HCT116 (cell line): ENCODE results near the gene OTUD5. TPM values are rescaled to one million over a fixed set of nuclear protein-coding genes. Genes with fewer than 3 reads are reported as not detected.

Experiments used
- ATAC-seq: fragments of 200-7000 bp; cut with Tn5 transposase; 2 replicates; pipeline ENCODE4 v1.9.1; 2020; ENCODE audit warnings: mild to moderate bottlenecking, moderate library complexity
- BruUV-seq: library from RNA; stranded (reverse); fragments of 400-500 nt; replicated peaks from 2 replicates; lab custom pipeline; 2021; lab: Mats Ljungman, UMichigan
- CTCF ChIA-PET: fragments of 300-600 bp; sonication (Branson Sonifier 250); formaldehyde crosslinking; loops from one replicate; lab custom pipeline; 2021; ENCODE audit warnings: antibody characterized with exemption; lab: Charles Lee
- POLR2A ChIA-PET: fragments of 300-600, 350-600 bp; sonication (Branson Sonifier 250); formaldehyde crosslinking; loops from one replicate; lab custom pipeline; 2021; ENCODE audit warnings: antibody characterized with exemption; lab: Charles Lee
- RAD21 ChIA-PET, 2 experiments: fragments of 300-600 bp; sonication (Branson Sonifier 250); formaldehyde crosslinking; loops; one replicate each; lab custom pipeline; 2023; ENCODE audit warnings: low total read pairs in 2 of 2; ENCODE audit not compliant: uncharacterized antibody in 2 of 2, unreplicated experiment in 2 of 2, low non-redundant PET in 1 of 2; lab: Charles Lee
- DNase-seq: peaks from one replicate; pipeline ENCODE4 v3.0.0-alpha.2; 2010; ENCODE audit warnings: low read depth, low spot score
- H2AFZ ChIP-seq: fragments of 200-600 bp; shearing (Covaris generic), sonication (generic); 2 replicates; pipeline ENCODE4 v1.6.1; 2017; ENCODE audit warnings: low read depth, mixed run types, mixed read lengths, antibody characterized with exemption, low read length; ENCODE audit not compliant: poor library complexity, severe bottlenecking
- H3K27ac ChIP-seq: 2 replicates; pipeline ENCODE4 v1.5.1; 2012; ENCODE audit warnings: low read depth, low read length
- H3K27me3 ChIP-seq: fragments of 200-600 bp; sonication (generic); 2 replicates; pipeline ENCODE4 v1.6.1; 2016; ENCODE audit warnings: mixed run types, low read length, mixed read lengths; ENCODE audit not compliant: insufficient read depth
- H3K36me3 ChIP-seq, 2 experiments: fragments of 200-500 bp in 1 of 2; fragments of 200-600 bp in 1 of 2; sonication (Bioruptor generic) in 1 of 2; sonication (generic) in 1 of 2; 2 replicates each; pipeline versions ENCODE4 v1.5.1 to v1.6.1; 2014 to 2016; ENCODE audit warnings: low read length in 2 of 2, inconsistent platforms in 1 of 2, mixed read lengths in 1 of 2, mixed run types in 1 of 2; ENCODE audit not compliant: insufficient read depth in 2 of 2, control insufficient read depth in 1 of 2
- H3K4me1 ChIP-seq, 2 experiments: fragments of 200-600 bp in 1 of 2; sonication (generic) in 1 of 2; 2 replicates each; pipeline versions ENCODE4 v1.5.1 to v1.6.1; 2012 to 2017; ENCODE audit warnings: low read length in 2 of 2, inconsistent platforms in 1 of 2, mild to moderate bottlenecking in 1 of 2, mixed read lengths in 1 of 2, mixed run types in 1 of 2, moderate library complexity in 1 of 2; ENCODE audit not compliant: insufficient read depth in 2 of 2, control insufficient read depth in 1 of 2
- H3K4me2 ChIP-seq: fragments of 200-600 bp; sonication (generic); 2 replicates; pipeline ENCODE4 v1.6.1; 2017; ENCODE audit warnings: mixed run types, low read length, mixed read lengths
- H3K4me3 ChIP-seq, 2 experiments: fragments of 200-600 bp in 1 of 2; sonication (generic) in 1 of 2; replicated peaks in 1 of 2; 2 replicates each; pipeline ENCODE4 v1.5.1; 2011 to 2016; ENCODE audit warnings: low read length in 2 of 2, control low read depth in 1 of 2, low read depth in 1 of 2, mild to moderate bottlenecking in 1 of 2, mixed read lengths in 1 of 2, mixed run types in 1 of 2
- H3K79me2 ChIP-seq: fragments of 200-600 bp; sonication (generic); 2 replicates; pipeline ENCODE4 v1.6.1; 2017; ENCODE audit warnings: mild to moderate bottlenecking, mixed run types, low read length, moderate library complexity, mixed read lengths; ENCODE audit not compliant: insufficient read depth
- H3K9ac ChIP-seq: fragments of 200-600 bp; sonication (generic); 2 replicates; pipeline ENCODE4 v1.6.1; 2016; ENCODE audit warnings: low read length, mixed read lengths
- H3K9me2 ChIP-seq: fragments of 200-600 bp; sonication (generic), shearing (Covaris generic); 2 replicates; pipeline ENCODE4 v1.6.1; 2017; ENCODE audit warnings: mixed run types, mild to moderate bottlenecking, moderate library complexity; ENCODE audit not compliant: insufficient read depth
- H3K9me3 ChIP-seq, 2 experiments: fragments of 200-500 bp in 1 of 2; fragments of 200-600 bp in 1 of 2; sonication (Bioruptor generic) in 1 of 2; sonication (generic) in 1 of 2; 2 replicates each; pipeline ENCODE4 v1.6.1; 2014 to 2017; ENCODE audit warnings: low read length in 2 of 2, mixed read lengths in 2 of 2, inconsistent platforms in 1 of 2, low read depth in 1 of 2, mild to moderate bottlenecking in 1 of 2, mixed run types in 1 of 2, moderate library complexity in 1 of 2; ENCODE audit not compliant: control insufficient read depth in 1 of 2, insufficient read depth in 1 of 2
- H4K20me1 ChIP-seq: fragments of 200-600 bp; sonication (generic), shearing (Covaris generic); 2 replicates; pipeline ENCODE4 v1.6.1; 2017; ENCODE audit warnings: mixed run types, mild to moderate bottlenecking, moderate library complexity; ENCODE audit not compliant: insufficient read depth
- CBX3 ChIP-seq: IDR thresholded peaks from 2 replicates; pipeline ENCODE4 v1.6.1; 2012; ENCODE audit warnings: low read depth
- CEBPB ChIP-seq: IDR thresholded peaks from 2 replicates; pipeline ENCODE4 v1.6.1; 2012; ENCODE audit warnings: low read depth
- EGR1 ChIP-seq: IDR thresholded peaks from 2 replicates; pipeline ENCODE4 v1.6.1; 2012; ENCODE audit warnings: low read depth
- EZH2 ChIP-seq: fragments of 200-600 bp; sonication (generic); IDR thresholded peaks from 2 replicates; pipeline ENCODE4 v1.6.1; 2017; ENCODE audit warnings: antibody characterized with exemption, mixed run types
- EZH2phosphoT487 ChIP-seq: fragments of 200-600 bp; IDR thresholded peaks from 2 replicates; pipeline ENCODE4 v1.6.1; 2018; ENCODE audit warnings: antibody characterized with exemption, borderline replicate concordance
- FOSL1 ChIP-seq: IDR thresholded peaks from 2 replicates; pipeline ENCODE4 v1.6.1; 2012; ENCODE audit warnings: low read depth
- JUND ChIP-seq: IDR thresholded peaks from 2 replicates; pipeline ENCODE4 v1.6.1; 2012
- POLR2A ChIP-seq: IDR thresholded peaks from 2 replicates; pipeline ENCODE4 v1.7.0; 2011; ENCODE audit warnings: borderline replicate concordance; ENCODE audit not compliant: insufficient read depth, insufficient read length; ENCODE audit errors: extremely low read depth
- POLR2AphosphoS5 ChIP-seq: IDR thresholded peaks from 2 replicates; pipeline ENCODE4 v1.6.1; 2011; ENCODE audit warnings: mild to moderate bottlenecking, low read depth, low read length, moderate library complexity
- RAD21 ChIP-seq: IDR thresholded peaks from 2 replicates; pipeline ENCODE4 v1.6.1; 2012; ENCODE audit warnings: low read depth, mild to moderate bottlenecking
- SP1 ChIP-seq: IDR thresholded peaks from 2 replicates; pipeline ENCODE4 v1.6.1; 2012; ENCODE audit warnings: low read depth
- SRF ChIP-seq: IDR thresholded peaks from 2 replicates; pipeline ENCODE4 v1.6.1; 2012; ENCODE audit warnings: low read depth
- TCF7L2 ChIP-seq: IDR thresholded peaks from 2 replicates; pipeline ENCODE4 v1.7.0; 2011; ENCODE audit warnings: borderline replicate concordance, inconsistent platforms; ENCODE audit not compliant: insufficient read depth, insufficient read length; ENCODE audit errors: extremely low read depth
- ZFX ChIP-seq: fragments of 450-650 bp; IDR thresholded peaks from 2 replicates; pipeline ENCODE4 v1.6.1; 2017
- ZNF274 ChIP-seq: fragments of 200-500 bp; sonication (Bioruptor generic); IDR thresholded peaks from 2 replicates; pipeline ENCODE4 v1.6.1; 2014; ENCODE audit warnings: mild to moderate bottlenecking, low read depth, low read length, inconsistent platforms
- intact Hi-C: fragments of 100-400 bp; cut with micrococcal nuclease; formaldehyde crosslinking; loops from 2 replicates; pipeline ENCODE4 v1.10.0; 2022
- total RNA-seq: library from RNA; stranded (reverse); gene quantifications from one replicate; pipeline ENCODE4 v1.2.1, GENCODE V29; 2021; ENCODE audit not compliant: unreplicated experiment
- TF ChIP-seq, protein P1 (sequence below): IDR thresholded peaks from 2 replicates; pipeline ENCODE4 v1.6.1; 2012; ENCODE audit warnings: low read depth
- TF ChIP-seq, protein P2 (sequence below): IDR thresholded peaks from 2 replicates; pipeline ENCODE4 v1.6.1; 2012
- TF ChIP-seq, protein P3 (sequence below): IDR thresholded peaks from 2 replicates; pipeline ENCODE4 v1.6.1; 2012
- TF ChIP-seq, protein P4 (sequence below), 3 experiments: fragments of 200-600 bp in 1 of 3; sonication (generic) in 1 of 3; IDR thresholded peaks in 2 of 3; conservative IDR thresholded peaks in 1 of 3; 2 replicates each; pipeline ENCODE4 v1.5.1; 2012 to 2017; ENCODE audit warnings: low read depth in 2 of 3, low read length in 2 of 3, antibody characterized with exemption in 1 of 3, borderline replicate concordance in 1 of 3, control low read depth in 1 of 3, mild to moderate bottlenecking in 1 of 3, mixed read lengths in 1 of 3, mixed run types in 1 of 3, moderate library complexity in 1 of 3; ENCODE audit not compliant: insufficient read depth in 1 of 3

Gene OTUD5
- total RNA-seq, 1 experiment from 2014 or later = 42.6 TPM

DNA sequence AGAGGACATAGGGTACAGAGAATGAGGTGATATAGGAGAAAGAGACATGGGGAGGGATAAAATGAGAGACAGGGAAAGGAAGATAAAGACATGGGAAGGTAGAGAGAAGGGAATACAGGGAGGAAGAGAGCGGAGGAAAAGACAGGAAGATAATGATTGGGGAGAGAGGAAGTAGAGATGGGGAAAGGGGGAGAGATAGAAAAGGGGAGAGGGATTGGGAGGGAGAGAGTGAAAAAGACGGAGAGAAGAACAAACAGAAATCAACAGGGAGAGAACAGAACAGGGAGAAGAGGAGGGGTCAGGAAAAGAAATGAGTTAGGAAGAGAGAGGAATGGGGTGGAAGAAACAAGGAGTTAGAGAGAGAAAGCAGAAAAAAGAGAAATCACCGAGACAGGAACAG lies 40.0 kb upstream of the OTUD5 start:
- TF ChIP-seq, protein P1, sequence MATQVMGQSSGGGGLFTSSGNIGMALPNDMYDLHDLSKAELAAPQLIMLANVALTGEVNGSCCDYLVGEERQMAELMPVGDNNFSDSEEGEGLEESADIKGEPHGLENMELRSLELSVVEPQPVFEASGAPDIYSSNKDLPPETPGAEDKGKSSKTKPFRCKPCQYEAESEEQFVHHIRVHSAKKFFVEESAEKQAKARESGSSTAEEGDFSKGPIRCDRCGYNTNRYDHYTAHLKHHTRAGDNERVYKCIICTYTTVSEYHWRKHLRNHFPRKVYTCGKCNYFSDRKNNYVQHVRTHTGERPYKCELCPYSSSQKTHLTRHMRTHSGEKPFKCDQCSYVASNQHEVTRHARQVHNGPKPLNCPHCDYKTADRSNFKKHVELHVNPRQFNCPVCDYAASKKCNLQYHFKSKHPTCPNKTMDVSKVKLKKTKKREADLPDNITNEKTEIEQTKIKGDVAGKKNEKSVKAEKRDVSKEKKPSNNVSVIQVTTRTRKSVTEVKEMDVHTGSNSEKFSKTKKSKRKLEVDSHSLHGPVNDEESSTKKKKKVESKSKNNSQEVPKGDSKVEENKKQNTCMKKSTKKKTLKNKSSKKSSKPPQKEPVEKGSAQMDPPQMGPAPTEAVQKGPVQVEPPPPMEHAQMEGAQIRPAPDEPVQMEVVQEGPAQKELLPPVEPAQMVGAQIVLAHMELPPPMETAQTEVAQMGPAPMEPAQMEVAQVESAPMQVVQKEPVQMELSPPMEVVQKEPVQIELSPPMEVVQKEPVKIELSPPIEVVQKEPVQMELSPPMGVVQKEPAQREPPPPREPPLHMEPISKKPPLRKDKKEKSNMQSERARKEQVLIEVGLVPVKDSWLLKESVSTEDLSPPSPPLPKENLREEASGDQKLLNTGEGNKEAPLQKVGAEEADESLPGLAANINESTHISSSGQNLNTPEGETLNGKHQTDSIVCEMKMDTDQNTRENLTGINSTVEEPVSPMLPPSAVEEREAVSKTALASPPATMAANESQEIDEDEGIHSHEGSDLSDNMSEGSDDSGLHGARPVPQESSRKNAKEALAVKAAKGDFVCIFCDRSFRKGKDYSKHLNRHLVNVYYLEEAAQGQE = no peak
- no peak for TF ChIP-seq RAD21
- TF ChIP-seq, protein P2, sequence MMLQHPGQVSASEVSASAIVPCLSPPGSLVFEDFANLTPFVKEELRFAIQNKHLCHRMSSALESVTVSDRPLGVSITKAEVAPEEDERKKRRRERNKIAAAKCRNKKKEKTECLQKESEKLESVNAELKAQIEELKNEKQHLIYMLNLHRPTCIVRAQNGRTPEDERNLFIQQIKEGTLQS = no peak
- TF ChIP-seq POLR2A = no peak
- TF ChIP-seq SRF = no peak
- no peak for TF ChIP-seq FOSL1
- TF ChIP-seq JUND = no peak
- no peak for TF ChIP-seq TCF7L2
- no peak for TF ChIP-seq ZFX
- no peak for TF ChIP-seq POLR2AphosphoS5
- no peak for TF ChIP-seq ZNF274
- TF ChIP-seq EZH2 = no peak
- TF ChIP-seq, protein P3, sequence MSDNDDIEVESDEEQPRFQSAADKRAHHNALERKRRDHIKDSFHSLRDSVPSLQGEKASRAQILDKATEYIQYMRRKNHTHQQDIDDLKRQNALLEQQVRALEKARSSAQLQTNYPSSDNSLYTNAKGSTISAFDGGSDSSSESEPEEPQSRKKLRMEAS = no peak
- no peak for TF ChIP-seq EZH2phosphoT487
- no peak for TF ChIP-seq CEBPB
- TF ChIP-seq EGR1 = no peak
- TF ChIP-seq, protein P4, sequence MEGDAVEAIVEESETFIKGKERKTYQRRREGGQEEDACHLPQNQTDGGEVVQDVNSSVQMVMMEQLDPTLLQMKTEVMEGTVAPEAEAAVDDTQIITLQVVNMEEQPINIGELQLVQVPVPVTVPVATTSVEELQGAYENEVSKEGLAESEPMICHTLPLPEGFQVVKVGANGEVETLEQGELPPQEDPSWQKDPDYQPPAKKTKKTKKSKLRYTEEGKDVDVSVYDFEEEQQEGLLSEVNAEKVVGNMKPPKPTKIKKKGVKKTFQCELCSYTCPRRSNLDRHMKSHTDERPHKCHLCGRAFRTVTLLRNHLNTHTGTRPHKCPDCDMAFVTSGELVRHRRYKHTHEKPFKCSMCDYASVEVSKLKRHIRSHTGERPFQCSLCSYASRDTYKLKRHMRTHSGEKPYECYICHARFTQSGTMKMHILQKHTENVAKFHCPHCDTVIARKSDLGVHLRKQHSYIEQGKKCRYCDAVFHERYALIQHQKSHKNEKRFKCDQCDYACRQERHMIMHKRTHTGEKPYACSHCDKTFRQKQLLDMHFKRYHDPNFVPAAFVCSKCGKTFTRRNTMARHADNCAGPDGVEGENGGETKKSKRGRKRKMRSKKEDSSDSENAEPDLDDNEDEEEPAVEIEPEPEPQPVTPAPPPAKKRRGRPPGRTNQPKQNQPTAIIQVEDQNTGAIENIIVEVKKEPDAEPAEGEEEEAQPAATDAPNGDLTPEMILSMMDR (IDR thresholded peaks at IDR 0.05 in 2 of 3, conservative IDR thresholded peaks at IDR 0.05 in 1 of 3; ENCODE audit: borderline replicate concordance in 1 of 3, insufficient read depth in 1 of 3, low read depth in 2 of 3, low read length in 2 of 3) = no peak
- TF ChIP-seq CBX3 = no peak
- TF ChIP-seq SP1 = no peak
- RAD21 ChIA-PET = no interaction called here
- POLR2A ChIA-PET = no interaction called here
- Histone ChIP-seq H2AFZ (no peak overlapping the region), H3K79me2 (peaks cover 5% of the 10 kb centered on the region; the same call in 1 of the 2 replicates), H3K4me3 (no peak overlapping the region), H3K4me2 (no peak overlapping the region), H3K9ac (no peak overlapping the region), H3K36me3 (no peaks in the 10 kb centered on the region; a peak in 1 of 4 replicates), H3K27ac (no peak overlapping the region), H3K9me3 (no peaks in the 10 kb centered on the region), H3K4me1 (peaks cover 0 to 7% of the 10 kb centered on the region in 2 experiments; a peak in 1 of 4 replicates), H4K20me1 (no peaks in the 10 kb centered on the region), H3K27me3 (no peaks in the 10 kb centered on the region), H3K9me2 (no peaks in the 10 kb centered on the region)
- intact Hi-C loops = no loop called here
- ATAC-seq (no peak), DNase-seq (no peak)
- BruUV-seq = no TSS peak
- CTCF ChIA-PET = no interaction called here
